Stimulated activated CD4-positive, alpha-beta T cell treated with anti-CD3 and anti-CD28 coated beads, Interleukin-4, amount 100 ng/mL, for 24 hours (primary cell): ENCODE measurements around the gene IMPDH2.

Experiments used
- DNase-seq: peaks from one replicate; pipeline ENCODE4 v3.0.0-alpha.2; 2020

IMPDH2 gene

DNA sequence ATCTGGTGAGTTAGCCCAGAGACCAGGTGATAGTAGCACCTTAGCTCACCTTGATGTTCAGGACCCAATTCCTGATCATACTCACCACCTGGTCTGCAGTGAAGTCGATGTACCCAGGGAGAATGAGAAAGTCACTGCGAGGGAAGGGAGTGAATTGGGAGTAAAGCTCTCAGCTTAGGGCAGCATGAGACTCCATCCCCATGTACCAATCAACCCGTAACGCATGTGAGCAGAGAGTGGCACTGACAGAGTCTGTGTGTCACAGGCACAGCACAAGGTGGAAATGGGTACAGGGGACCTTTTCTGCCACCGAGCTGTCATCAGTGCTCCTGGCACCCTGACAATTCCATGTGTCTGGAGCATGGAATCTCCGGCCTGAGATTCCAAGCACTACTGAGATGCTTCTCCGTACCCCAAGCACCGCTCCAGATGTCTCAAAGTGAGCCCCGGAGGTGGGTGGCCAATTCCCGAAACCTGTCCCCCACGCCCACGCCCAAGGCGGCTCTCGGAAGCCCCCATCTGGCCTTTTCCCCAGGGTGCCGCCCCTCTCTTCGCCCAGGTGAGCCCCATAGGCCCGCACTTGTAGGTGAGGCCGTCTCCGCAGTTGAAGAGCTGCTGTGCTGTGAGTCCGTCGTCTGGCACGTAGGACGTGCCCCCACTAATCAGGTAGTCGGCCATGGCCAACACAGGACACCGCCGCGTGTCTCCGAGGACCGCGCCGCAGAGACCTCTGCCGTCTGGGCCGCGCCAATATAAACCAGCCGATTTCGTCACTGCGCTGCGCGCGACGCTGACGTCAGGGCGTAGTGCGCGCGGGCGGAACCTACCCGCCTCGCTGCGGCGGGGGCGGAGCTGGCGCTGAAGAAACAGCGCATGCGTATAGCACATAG is at the start of gene IMPDH2:
IMPDH2 (minus strand) TSS at position 726 of the 890 bp plus-strand sequence; CDS start at position 678, 48 bp downstream.
- peak; percentile 94 for DNase-seq

DNA sequence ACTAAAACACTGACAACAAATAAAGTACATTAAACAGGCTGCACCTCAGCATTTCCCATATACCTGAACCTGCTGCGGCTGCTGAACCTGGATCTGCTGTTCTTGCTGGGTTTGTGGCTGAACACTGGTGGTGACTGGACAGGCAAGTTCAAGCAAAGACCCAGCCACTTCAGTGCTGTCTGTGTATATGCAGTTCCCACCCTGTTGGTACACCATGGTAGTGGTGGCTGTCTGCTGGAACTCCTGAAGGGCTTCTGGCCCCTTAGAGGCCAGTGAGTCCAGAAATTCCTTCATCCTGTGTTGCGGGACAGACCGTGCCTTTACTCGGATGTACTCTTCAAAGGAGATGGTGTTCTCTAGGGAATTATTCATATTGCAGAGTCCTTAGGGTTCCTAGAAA is 47.4 kb upstream of the IMPDH2 start:
- DNase-seq = no peak

DNA sequence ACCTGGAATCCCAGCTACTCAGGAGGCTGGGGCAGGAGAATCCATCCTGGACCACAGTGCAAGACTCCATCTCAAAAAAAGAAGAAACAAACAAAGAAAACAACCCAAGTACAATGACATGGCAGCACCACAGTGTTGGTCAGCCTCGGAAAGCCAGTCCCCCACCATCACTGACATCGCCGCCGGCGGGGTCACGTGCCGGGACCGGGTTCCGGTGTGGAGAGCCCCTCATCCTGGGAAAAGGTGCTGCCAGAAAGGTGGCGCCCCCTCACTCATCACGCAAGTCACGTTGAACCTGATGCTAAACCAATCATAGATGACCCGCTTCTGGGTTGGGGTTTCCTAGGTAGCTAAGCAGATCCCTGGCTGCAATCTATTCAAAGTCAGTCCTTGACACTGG is 46.9 kb upstream of the IMPDH2 start:
- DNase-seq = no peak

DNA sequence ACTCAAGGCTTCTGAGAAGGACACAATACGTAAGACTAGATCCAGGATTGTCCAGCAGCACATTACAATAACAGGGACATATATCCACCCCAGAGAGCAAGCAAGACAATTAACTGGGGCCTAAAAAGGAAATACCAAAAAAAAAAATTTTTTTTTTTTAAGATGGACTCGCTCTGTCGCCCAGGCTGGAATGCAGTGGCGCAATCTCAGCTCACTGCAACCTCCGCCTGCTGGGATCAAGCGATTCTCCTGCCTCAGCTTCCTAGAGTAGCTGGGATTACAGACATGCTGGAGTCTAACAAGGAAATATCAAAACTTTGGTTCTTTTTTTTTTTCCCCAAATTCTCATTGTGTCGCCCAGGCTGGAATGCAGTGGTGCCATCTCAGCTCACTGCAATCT is 28.8 kb upstream of the IMPDH2 start:
- no peak for DNase-seq

DNA sequence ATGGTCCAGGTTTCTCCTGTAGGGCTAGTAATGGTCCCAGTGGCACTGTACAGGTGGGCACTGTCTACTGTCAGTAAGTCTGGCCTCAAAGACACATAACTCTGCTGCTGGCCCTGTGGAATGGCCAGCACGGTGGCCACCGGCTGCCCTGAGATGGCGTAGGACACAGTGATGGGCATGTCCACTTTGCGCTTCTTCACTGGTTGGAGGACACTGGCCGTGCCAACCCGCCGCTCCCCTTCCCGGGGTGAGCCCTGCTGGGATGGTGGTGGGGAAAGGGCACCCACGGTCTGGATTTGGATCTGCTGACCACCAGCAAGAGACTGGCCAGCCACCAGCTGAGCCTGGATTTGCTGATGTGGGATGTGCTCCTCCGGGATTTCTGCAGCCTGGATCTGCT is 28.1 kb upstream of the IMPDH2 start:
- DNase-seq = no peak

DNA sequence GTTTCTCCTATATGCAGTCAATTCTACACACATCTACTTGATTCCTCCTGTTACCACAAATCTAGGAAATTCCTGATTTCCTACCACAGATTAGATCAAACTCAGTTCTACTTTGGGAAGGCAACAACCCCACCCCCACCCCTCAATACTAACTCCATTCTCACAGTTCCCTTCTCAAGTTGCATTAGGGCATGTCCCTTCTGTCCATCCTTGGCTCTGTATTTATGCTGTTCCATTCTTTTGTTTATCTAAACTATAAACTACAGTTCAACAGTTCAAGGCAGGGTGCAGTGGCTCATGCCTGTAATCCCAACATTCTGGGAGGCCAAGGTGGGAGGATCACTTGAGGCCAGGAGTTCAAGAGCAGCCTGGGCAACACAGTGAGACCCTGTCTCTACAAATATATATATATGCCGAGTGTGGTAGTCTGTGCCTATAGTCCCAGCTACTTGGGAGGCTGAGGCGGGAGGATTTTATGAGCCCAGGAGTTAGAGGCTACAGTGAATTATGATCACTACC is 25.2 kb upstream of the IMPDH2 start:
- no peak for DNase-seq

DNA sequence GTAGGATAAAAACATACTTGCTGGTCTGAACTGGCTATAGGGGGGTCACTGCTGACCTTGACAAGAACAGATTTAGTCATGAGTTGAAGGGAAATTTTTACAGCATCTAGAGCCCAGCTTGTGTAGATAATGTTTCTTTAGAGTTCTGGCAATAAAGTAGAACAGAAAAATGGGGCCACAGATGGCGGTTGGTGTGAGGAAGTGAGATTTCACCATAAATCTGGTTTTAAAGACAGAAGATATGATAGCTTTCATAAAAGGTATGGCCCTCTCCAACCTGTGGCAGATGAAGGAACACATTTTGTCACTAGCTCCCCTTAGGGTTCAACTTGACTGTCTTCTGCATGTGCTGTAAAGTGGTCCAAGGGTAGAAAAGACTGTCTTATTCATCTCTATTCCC is 24.3 kb upstream of the IMPDH2 start:
- DNase-seq = no peak

DNA sequence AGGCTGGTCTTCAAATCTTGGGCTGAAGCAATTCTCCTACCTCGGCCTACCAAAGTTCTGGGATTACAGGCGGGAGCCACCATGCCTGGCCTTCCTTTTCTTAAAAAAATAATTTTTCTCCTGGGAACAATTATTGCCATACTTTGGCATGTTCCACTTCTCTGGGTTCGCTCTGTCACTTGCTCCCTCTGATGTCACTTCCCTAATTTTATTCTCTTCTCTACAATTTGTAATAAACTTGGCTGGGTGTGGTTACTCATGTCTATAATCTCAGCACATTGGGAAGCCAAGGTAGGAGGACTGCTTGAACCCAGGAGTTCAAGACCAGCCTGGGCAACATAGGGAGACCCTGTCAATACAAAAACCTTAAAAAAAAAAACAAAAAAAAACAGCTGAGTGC is 6.1 kb upstream of the IMPDH2 start:
- DNase-seq = no peak

DNA sequence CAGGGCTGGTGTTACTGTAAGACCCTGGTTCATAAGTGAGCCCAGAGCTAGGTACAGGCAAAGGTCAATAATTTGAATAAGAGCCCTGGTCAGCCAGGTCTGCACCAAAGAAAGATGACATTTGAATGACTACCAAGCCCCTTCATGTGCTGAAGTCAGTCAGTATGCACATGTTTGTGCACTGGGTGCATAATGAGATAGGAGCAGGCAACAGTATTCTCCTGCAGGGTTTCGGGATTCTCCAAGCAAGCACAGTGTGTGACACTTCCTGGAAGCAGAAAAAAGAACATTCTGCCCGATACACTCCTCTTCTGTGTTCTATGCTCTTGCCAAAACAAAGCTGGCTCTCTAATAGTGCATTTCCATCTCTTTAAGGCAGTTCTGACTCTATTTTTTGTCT is 5.5 kb upstream of the IMPDH2 start:
- no peak for DNase-seq

DNA sequence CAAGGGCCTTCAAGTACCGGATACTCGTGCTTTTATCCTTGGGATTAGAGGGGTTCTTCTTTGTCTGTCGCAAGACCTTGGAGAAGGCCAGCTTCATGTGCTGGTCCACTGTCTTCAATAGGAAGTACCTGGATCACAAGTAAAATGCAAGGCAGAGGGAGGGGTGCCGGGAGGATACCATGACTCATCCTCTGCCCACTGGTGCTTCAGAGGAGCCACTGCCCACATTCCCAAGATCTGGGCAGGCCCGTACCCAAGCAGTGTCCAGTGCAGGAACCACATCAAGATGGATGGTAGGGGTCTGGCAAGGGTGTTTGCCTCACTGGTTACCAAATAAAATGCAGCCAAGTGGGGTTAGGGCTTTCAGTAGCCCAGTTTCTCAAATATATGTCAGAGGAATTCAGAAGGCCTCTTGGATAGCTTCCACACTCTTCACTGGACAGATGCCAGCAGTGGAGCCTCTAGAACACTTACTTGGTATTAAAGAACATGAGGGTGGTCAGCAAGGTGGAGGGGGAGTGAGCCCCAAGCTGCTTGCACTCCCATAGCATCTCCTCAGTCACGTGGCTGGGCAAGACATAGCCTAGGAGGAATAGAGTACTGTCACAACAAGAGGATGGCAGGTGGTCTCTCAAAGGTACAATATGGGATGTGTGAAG is 3.6 kb upstream of the IMPDH2 start:
- no peak for DNase-seq

DNA sequence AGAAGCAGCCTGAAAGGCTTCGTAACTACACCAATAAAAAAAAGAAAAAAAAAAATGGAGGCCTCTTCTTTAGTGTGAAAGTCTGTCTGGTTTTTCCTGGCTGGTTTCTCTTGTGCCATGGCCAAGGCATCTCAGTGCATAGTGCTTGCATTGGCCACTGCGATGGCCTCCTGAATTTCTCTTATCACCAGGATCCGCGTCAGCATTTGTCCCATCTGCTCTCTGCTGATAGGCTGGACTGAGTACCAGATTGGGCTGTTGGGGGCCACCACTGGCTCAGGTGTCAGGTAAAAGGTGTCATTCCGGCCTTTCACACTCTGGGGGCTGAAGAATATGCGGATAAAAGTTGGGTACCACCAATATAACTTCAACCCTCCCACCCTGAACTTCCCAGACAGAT is 1.1 kb upstream of the IMPDH2 start:
- DNase-seq = no peak

DNA sequence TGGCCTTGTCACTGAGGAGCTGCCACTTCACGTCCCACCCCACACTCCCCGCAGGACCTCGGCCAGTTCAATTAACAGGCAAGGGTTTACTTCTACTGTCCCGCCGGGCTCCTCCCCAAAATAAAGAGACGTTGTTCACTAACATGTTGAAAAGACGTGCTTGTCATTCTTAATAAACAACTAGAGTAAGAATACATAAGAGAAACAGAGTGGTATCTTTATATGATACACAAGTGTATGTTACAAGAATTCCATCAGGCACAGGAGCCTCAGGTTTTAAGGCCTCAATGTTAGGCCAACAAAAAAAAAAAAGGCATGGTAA is 326 bp upstream of the IMPDH2 start:
- no peak for DNase-seq

DNA sequence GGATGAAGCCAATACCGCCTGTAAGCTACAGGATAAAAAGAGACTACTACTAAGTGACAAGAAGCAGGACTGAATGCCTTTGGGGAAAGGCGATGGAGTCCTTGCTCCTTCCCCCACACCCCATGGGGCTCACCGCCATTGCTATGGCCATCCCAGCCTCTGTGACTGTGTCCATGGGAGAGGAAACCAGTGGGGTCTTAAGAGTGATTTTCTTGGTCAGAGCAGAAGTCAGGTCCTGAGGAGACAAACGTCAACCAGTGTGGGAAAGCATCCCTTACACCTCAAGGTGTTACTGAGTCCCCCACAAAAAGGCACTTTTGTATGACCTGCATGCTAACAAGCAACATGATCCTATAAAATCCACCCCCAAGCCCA is 913 bp downstream of the IMPDH2 start:
- no peak for DNase-seq

DNA sequence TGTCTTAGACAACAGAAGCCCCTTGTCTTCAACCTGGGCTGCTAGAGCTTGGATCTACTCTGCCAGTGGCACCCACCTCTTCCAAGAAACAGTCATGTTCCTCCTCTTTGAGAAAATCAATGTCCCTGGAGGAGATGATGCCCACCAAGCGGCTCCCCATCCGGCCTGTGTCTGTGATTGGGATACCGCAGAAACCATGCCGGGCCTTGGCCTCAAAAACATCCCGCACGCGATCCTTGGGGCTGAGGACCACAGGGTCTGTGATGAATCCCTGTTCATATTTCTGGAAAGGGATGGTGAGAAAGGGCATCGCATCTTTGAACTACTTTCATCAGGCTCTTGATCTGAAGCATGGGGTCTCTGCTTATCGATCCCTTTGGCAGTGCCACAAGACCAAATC is 1.6 kb downstream of the IMPDH2 start:
- DNase-seq = no peak

DNA sequence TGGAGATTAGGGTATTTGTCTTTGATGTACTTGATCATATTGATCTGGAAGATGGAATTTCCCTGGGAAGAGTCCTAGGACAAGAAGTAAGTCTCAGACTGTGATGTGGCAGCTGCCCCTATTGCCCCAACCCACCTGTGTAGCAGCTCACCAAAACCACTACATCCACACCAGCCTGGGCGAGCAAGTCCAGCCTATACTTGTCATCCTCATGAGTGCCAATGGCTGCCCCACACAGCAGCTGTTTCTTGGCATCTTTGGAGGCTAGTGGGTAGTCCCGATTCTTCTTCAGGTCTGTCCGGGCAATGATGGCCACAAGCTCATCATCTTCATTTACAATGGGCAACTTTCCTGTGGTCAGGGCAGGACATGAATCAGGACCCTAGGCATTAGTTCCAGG is 2.7 kb downstream of the IMPDH2 start:
- DNase-seq = no peak

DNA sequence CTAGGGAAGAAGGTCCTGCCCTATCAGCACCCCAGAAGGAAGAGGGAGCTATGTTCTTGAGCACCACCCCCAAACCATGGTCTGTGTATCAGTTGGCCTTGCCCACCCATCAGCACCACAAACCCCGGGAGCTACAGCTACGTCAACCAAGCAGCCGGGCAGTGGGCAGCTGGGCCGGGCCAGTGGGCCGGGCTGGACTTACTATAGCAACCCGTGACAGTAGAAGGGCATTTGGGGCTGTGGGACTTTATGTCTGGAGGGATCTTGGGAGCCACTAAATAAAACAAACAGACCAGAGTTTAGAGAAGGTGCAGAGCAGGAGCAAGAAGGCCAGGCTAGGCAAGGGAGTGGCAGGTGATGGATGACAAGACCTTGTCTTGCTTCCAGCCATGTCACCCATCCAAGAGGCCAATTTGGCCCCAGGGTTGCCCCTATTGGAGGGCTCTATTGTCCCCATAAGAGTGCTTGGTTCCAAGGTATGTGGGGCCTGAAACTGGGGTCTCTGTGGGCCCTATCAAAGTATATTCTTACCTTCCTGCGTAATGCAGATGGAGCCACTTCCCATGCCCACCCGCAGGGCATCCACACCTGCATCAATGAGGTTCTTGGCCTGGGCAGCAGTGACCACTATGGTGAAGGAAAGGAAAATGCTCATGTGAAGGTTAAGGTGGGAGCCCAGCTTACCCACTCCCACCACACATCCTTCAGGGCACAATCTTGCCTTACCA is 3.2 kb downstream of the IMPDH2 start:
- no peak for DNase-seq

DNA sequence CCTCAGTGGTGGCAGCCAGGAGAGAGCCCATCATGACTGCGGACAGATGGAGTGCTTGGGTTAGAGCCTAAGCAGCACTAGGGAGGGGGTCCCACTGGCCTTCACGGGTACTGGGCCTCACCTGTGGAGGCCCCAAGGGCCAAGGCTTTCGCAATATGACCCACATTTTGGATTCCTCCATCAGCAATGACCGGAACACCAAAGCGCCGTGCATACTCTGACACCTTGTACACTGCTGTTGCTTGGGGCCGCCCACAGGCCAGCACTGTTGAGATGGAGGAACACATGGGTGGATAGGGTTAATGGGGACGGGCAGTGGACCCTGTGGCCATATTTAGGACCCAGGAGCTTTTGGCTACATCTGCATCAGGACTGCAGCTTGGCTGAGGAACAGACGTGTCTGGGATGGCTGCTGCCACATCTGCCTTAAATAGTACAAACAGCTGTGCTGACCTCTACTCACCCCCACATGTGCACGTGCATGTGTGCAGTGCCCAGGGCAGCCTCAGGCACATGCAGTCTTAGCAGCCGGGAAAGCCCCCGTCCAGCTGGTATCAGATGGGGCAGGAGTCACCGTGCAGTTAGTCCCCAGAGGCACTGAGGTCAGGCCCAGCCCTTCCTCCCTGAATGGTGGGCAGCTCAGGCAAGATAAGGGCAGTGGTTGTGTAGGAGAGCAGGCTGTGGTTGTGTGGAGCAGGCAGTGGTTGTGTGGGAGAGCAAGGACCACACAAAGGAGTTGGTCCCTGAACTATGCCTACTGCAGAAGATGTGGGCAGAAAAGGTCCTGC is 4.0 kb downstream of the IMPDH2 start:
- no peak for DNase-seq

DNA sequence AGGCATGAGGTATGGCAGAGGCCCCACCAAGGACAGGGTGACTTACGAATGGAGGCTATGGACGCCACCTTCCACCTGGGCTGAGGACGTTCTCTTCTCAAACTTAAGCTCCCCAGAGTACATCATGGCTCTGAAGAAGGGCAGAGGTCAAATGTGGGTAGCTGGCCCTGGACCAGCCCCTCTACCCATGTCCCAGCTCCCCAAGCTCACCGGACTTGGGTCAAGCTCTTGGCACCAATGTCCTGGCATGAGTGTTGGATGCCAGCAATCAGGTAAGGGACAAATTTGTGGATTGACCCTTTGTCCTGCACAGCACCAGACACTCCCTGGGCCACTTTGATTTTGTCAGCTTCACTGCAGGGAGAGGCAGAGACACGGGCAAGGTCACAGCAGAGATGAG is 4.7 kb downstream of the IMPDH2 start:
- no peak for DNase-seq

DNA sequence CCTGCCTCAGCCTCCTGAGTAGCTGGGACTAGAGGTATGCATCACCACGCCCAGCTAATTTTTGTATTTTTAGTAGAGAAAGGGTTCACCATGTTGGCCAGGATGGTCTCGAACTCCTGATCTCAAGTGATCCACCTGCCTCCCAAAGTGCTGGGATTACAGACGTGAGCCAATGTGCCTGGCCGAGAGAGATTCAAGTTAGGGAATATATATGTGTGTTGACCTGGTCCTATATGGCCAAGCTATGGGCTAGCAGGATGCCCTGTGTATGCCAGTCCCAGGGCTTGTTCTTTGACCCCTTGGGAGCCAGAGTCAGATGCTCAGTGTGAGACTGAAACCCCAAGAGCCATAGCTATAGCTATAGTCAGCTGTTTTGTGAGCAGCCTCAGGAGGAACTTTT is 5.4 kb downstream of the IMPDH2 start:
- no peak for DNase-seq

DNA sequence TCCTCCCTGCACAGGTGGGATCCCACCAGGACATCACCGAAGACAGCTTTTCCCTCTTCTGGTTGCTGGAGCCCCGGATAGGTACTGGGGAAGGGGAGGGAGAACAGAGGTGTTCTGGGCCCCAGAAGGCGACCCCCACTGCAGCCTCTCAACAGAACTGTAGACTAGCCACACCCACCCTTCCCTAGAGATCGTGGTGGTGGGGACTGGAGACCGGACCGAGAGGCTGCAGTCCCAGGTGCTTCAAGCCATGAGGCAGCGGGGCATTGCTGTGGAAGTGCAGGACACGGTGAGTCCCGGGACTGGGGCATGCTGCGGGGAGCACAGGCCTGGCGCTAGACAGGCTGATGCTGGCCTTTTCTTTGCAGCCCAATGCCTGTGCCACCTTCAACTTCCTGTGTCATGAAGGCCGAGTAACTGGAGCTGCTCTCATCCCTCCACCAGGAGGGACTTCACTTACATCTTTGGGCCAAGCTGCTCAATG is 6.5 kb downstream of the IMPDH2 start:
- no peak for DNase-seq

DNA sequence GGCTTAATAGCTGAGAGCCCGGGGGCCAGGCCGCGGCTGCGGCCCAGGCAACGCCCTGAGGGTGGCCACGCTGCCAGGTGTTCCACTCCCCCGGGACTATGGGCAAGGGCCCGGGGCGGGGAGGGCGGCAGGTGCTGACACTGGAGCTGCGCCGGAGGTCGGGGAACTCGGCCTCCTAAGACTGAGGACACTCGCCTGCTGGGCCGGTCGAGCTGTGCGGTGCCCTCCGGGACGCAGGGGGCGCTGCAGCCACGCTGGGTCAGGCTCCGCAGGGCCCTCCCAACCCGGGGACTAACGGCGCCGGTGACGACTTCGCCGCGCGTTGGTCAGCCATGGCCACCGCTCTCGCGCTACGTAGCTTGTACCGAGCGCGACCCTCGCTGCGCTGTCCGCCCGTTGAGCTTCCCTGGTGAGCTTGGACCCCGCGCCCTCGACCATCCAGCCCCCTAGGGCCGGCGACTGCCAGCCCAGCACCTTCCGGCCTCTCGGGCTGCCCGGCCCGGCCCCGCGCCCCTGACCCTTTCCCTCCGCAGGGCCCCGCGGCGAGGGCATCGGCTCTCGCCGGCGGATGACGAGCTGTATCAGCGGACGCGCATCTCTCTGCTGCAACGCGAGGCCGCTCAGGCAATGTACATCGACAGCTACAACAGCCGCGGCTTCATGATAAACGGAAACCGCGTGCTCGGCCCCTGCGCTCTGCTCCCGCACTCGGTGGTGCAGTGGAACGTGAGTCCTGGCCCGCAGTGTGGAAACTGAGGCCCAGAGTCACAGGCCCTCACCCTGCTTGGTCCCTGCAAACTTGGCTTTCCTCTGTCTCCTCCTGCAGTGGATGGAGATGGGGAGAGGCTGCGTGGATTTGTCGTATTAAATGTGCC is 7.1 kb downstream of the IMPDH2 start, which contains the start of gene NDUFAF3:
NDUFAF3 (plus strand) TSS at position 309 of the 875 bp plus-strand sequence; CDS start at position 333, 24 bp downstream.
- DNase-seq = peak; percentile 94
